ENCODE data around the gene GHRHR. TPM values are rescaled to one million over a fixed set of nuclear protein-coding genes. Genes with fewer than 3 reads are reported as not detected.

Gene GHRHR
- total and polyA plus RNA-seq, 2 of the 4 experiments (the other 2 are of a cell fraction) = not detected

DNA sequence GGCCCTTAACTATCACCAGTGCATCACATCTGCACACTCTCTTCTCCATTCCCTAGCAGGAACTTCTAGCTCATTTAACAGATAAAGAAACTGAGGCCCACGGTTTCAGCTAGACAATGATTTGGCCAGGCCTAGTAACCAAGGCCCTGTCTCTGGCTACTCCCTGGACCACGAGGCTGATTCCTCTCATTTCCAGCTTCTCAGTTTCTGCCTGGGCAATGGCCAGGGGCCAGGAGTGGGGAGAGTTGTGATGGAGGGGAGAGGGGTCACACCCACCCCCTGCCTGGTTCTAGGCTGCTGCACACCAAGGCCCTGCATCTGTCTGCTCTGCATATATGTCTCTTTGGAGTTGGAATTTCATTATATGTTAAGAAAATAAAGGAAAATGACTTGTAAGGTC, 38.6 kb upstream of the GHRHR start:
- Histone ChIP-seq H3K27ac (ENCODE audit: insufficient read depth, low read length) (no peak overlapping the region), H2AFZ (replicated peaks; ENCODE audit: low read length, poor library complexity) (peak overlapping the region; percentile 23), H3K4ac (ENCODE audit: low read depth, low read length) (no peak overlapping the region), H3K9ac (ENCODE audit: low read depth, low read length) (no peak overlapping the region), H2AK5ac (ENCODE audit: low read depth, low read length) (no peak overlapping the region), H4K5ac (ENCODE audit: low read depth, low read length) (no peak overlapping the region), H3K23ac (ENCODE audit: low read depth, low read length) (no peak overlapping the region), H2BK120ac (ENCODE audit: low read depth, low read length) (no peak overlapping the region), H4K20me1 (ENCODE audit: insufficient read depth, low read length) (no peaks in the 10 kb centered on the region), H3K4me3 (ENCODE audit: insufficient read depth, low read depth, low read length) (no peak overlapping the region), H3K4me2 (ENCODE audit: low read depth, low read length) (no peak overlapping the region), H3K56ac (ENCODE audit: extremely low read depth, insufficient read depth, low read length) (no peak overlapping the region), H3K18ac (ENCODE audit: low read depth, low read length) (no peak overlapping the region), H3K14ac (replicated peaks; ENCODE audit: low read depth, low read length) (no peak overlapping the region), H3K27me3 (ENCODE audit: control insufficient read depth, insufficient read depth, low read length) (peaks cover 4% of the 10 kb centered on the region; the same call in 1 of the 2 replicates), H4K8ac (ENCODE audit: low read depth in 2 of 2, low read length in 2 of 2) (no peak overlapping the region), H2BK20ac (ENCODE audit: low read depth, low read length) (no peak overlapping the region), H3K9me1 (ENCODE audit: insufficient read depth, low read length) (peaks cover 9% of the 10 kb centered on the region; the same call in 1 of the 2 replicates), H2BK15ac (ENCODE audit: low read depth, low read length) (no peak overlapping the region), H2BK5ac (ENCODE audit: low read depth, low read length, poor library complexity, severe bottlenecking) (no peak overlapping the region), H3K4me1 (ENCODE audit: control insufficient read depth, insufficient read depth, low read length) (peaks cover 10% of the 10 kb centered on the region), H4K91ac (ENCODE audit: insufficient read depth, low read depth, low read length) (no peak overlapping the region), H3K36me3 (ENCODE audit: control insufficient read depth, insufficient read depth, low read length) (no peaks in the 10 kb centered on the region), H3K79me1 (ENCODE audit: low read depth in 1 of 2, low read length in 2 of 2) (no peaks in the 10 kb centered on the region), H3K9me3 (ENCODE audit: control insufficient read depth, insufficient read depth, low read length) (peaks cover 6% of the 10 kb centered on the region), H2AK9ac (replicated peaks; ENCODE audit: low read depth, low read length, poor library complexity) (no peak overlapping the region)
- WGBS, 2 experiments (ENCODE audit: extremely low coverage in 2 of 2, insufficient read length in 1 of 2) = no CpG with 5 or more reads among the region's 2 CpGs
- no TSS peak for BruUV-seq (replicated peaks)
- POLR2A ChIA-PET (ENCODE audit: unreplicated experiment) = no interaction called here
- ATAC-seq (ENCODE audit: low read depth) (no peak), DNase-seq (no peak)
- in situ Hi-C loops (cut with MboI; ENCODE audit: low sequenced_read_pairs) = no loop called here
- TF ChIP-seq, protein P1, sequence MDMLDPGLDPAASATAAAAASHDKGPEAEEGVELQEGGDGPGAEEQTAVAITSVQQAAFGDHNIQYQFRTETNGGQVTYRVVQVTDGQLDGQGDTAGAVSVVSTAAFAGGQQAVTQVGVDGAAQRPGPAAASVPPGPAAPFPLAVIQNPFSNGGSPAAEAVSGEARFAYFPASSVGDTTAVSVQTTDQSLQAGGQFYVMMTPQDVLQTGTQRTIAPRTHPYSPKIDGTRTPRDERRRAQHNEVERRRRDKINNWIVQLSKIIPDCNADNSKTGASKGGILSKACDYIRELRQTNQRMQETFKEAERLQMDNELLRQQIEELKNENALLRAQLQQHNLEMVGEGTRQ (IDR thresholded peaks at IDR 0.05; ENCODE audit: low read depth, low read length) = no peak
- no peak for TF ChIP-seq RAD21 (IDR thresholded peaks at IDR 0.05; ENCODE audit: low read length)
- dilution Hi-C loops (cut with HindIII; ENCODE audit: low sequenced_read_pairs, unreplicated experiment) = no loop called here
- intact Hi-C loops (cut with micrococcal nuclease) = no loop called here
- CTCF ChIA-PET = interaction anchor here (0.9 kb wide), 1 partner anchor 9 kb away, joined by 3 read pairs; no protein-coding TSS in a partner anchor
